Stimulated activated effector memory CD8-positive, alpha-beta T cell treated with anti-CD3 and anti-CD28 coated beads, Interleukin-12 subunit alpha, Interleukin-12 subunit beta, amount 100 ng/mL, for 72 hours (primary cell): Measurements from ENCODE around the gene PLCXD3.

Source experiments
- ATAC-seq: fragments of 150-1000 bp; cut with Tn5 transposase; 2 replicates; pipeline ENCODE4 v1.10.0; 2021
- DNase-seq, 2 donors: peaks; one replicate each; pipeline ENCODE4 v3.0.0; 2021 to 2022; ENCODE audit warnings: low spot score in 2 of 2
- H3K27ac Mint-ChIP-seq: one replicate; pipeline ENCODE4 v1.8.0; 2022; ENCODE audit warnings: mild to moderate bottlenecking, mixed read lengths
- H3K36me3 Mint-ChIP-seq: one replicate; pipeline ENCODE4 v1.8.0; 2022; ENCODE audit warnings: mild to moderate bottlenecking, mixed read lengths
- H3K4me1 Mint-ChIP-seq: one replicate; pipeline ENCODE4 v1.8.0; 2022; ENCODE audit warnings: mixed read lengths
- H3K4me3 Mint-ChIP-seq: one replicate; pipeline ENCODE4 v1.8.0; 2022; ENCODE audit warnings: mild to moderate bottlenecking, mixed read lengths
- H3K9me3 Mint-ChIP-seq: one replicate; pipeline ENCODE4 v1.8.0; 2022; ENCODE audit warnings: mixed read lengths

Gene PLCXD3

DNA sequence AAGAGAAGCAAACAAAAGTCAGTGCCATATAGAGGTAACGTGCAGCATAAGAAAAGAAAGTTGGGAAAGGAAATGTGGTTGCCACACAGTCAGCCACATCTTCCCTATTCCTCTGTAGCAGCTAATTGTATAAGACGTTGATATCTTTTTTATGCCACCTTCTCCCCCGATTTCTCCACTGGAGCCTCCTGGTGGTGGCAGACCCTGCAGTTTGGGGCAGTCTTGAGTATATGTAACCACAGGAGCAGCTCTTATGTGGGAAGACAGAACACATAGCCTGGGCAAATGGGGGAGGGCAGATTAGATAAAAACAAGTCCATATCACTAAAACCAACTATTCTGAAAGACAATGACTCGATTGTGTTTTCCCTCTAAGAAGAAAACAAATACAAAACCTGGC is 99.7 kb downstream of the PLCXD3 start:
- Mint-ChIP-seq H3K4me3 (no peak overlapping the region), H3K4me1 (no peaks in the 10 kb centered on the region), H3K9me3 (peaks cover 5% of the 10 kb centered on the region), H3K27ac (no peak overlapping the region), H3K36me3 (no peaks in the 10 kb centered on the region)
- DNase-seq (no peak), ATAC-seq (no peak)

DNA sequence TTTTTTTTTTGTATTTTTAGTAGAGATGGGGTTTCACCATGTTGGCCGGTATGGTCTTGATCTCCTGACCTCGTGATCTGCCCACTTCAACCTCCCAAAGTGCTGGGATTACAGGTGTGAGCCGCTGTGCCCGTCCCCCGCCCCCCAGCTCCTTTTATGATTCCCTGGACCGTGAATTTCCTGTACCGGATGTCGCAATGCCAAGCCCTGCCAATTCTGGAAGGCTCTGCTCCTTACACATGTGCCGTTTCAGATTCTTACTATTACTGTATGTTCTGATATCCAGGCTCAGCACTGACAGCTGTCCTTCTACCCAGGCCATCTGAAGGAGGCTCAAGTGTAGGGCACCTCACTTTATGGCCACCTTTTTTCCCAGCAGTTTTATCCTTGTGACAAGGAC is 100.1 kb downstream of the PLCXD3 start:
- no peak overlapping the region for H3K4me3 Mint-ChIP-seq
- H3K4me1 Mint-ChIP-seq, result no peaks in the 10 kb centered on the region
- no peak for ATAC-seq
- DNase-seq, result no peak
- H3K9me3 Mint-ChIP-seq, result peaks cover 5% of the 10 kb centered on the region
- no peaks in the 10 kb centered on the region for H3K36me3 Mint-ChIP-seq
- no peak overlapping the region for H3K27ac Mint-ChIP-seq

DNA sequence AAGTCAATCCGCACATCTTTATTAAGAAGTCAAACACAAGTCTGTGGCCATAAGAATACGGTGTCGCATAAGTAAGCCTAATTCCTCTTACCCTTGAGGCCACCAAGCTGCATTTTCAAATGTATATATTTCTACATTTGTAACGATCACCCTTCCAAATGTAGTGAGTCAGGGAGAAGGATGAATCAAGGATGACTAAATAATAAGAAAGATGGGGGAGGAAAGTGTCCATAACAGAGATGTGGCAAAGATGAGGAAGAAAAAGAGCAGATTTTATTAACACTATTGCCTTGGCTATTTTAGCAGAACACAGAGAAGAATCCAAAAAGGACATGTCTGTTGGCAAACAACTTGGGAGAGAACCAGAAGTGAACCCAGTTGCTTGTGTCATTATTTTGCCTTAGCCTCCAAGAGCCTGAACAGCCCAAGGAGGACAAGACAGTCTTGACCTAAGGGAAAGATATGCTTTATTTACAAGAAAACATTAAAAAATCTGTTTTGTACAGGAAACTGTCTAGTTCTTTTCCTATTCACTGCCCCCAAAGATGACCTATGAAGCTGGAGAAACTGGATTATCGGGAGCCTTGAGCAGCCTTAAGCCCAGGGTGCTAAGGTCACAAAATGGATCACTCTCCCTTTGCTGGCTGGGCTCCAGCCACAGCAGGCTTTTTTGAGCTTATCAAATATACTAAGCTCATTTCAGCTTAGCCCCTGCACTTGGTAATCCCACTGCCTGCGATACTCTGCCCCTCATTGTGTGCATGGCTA is 101.5 kb downstream of the PLCXD3 start:
- H3K4me3 Mint-ChIP-seq, result no peak overlapping the region
- ATAC-seq (no peak), DNase-seq (no peak)
- no peaks in the 10 kb centered on the region for H3K36me3 Mint-ChIP-seq
- peaks cover 5% of the 10 kb centered on the region for H3K9me3 Mint-ChIP-seq
- H3K4me1 Mint-ChIP-seq, result no peaks in the 10 kb centered on the region
- H3K27ac Mint-ChIP-seq, result no peak overlapping the region

DNA sequence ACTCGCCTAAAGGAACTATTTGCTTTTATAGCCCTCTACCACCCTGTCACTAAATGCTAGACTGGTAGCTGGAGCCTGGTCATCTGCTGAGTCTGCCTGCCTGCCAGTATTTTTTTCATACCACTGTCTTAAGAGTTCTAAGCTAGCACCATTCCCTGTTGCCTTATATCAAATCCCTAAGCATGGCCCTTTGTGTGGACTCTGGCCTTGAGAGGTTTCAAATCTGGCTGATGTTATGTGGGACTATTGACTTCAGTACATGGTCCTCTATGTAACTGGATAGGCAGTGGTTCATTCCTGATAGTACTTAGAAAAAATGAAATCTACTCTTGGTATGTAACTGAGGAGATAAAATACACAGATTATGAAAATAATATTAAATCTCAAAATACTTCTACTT is 103.5 kb downstream of the PLCXD3 start:
- Mint-ChIP-seq H3K4me3 (no peak overlapping the region), H3K9me3 (peaks cover 5% of the 10 kb centered on the region), H3K36me3 (no peaks in the 10 kb centered on the region), H3K27ac (no peak overlapping the region), H3K4me1 (no peaks in the 10 kb centered on the region)
- ATAC-seq (no peak), DNase-seq (no peak)

DNA sequence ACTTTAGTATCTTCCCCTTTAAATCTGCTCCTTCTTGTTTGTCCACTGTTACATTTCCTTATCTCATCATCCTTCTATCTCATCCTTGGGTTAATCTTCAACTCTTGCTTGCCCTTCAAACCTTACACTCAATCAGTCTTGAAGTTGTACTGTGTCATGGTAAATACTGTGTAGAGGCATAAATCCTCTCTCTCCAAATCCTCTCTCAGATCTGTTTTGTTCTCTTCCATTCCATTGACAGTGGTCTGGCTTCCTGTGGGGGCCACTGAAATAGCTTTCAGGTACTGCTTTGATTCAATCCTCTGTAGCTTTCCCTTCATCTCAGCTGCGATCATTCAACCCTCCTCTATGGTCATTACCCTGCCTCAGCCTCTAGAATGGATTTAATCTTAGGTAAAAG is 104.0 kb downstream of the PLCXD3 start:
- ATAC-seq (no peak), DNase-seq (no peak)
- Mint-ChIP-seq H3K9me3 (peaks cover 5% of the 10 kb centered on the region), H3K4me3 (no peak overlapping the region), H3K36me3 (no peaks in the 10 kb centered on the region), H3K27ac (no peak overlapping the region), H3K4me1 (no peaks in the 10 kb centered on the region)

DNA sequence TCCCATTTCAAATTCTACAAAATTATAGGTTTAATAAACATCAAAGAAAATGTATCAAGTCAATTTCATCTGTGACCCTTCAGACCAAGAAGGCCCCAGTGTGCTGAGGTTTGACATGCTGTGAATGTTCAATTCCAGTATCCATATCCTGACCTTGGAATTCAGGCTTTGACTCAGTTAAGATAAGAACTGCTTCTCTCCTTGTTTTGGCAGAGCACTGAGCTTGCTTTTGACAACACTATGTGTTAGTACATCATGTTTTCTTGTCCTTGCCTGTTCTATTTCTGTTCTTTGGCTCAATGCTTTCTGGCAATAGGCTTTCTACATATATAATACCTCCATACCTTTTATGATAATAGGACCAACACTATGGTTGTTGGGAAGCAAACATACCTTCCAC is 105.6 kb downstream of the PLCXD3 start:
- no peak for ATAC-seq
- DNase-seq, result no peak
- no peak overlapping the region for H3K4me3 Mint-ChIP-seq
- H3K9me3 Mint-ChIP-seq, result peaks cover 3% of the 10 kb centered on the region
- no peaks in the 10 kb centered on the region for H3K4me1 Mint-ChIP-seq
- H3K36me3 Mint-ChIP-seq, result no peaks in the 10 kb centered on the region
- H3K27ac Mint-ChIP-seq, result no peak overlapping the region

DNA sequence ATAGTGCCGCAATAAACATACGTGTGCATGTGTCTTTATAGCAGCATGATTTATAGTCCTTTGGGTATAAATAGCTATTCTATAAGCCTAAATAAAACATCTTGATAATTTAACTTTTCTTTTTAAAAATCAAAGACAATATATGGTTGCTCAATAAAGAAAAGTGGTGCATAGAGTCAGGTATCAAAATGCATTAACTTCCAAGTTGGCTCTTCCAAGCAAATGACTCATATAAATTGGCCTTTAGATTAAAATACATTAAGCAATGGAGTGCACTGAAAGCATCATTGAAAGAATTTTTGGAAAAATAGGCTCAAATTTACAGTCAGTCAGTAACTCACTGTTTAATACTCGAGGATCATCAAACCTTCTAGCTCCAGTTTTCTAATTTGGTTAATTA is 106.6 kb downstream of the PLCXD3 start:
- Mint-ChIP-seq H3K27ac (no peak overlapping the region), H3K4me1 (no peaks in the 10 kb centered on the region), H3K9me3 (peaks cover 3% of the 10 kb centered on the region), H3K4me3 (no peak overlapping the region), H3K36me3 (no peaks in the 10 kb centered on the region)
- ATAC-seq, result no peak
- DNase-seq, result no peak

DNA sequence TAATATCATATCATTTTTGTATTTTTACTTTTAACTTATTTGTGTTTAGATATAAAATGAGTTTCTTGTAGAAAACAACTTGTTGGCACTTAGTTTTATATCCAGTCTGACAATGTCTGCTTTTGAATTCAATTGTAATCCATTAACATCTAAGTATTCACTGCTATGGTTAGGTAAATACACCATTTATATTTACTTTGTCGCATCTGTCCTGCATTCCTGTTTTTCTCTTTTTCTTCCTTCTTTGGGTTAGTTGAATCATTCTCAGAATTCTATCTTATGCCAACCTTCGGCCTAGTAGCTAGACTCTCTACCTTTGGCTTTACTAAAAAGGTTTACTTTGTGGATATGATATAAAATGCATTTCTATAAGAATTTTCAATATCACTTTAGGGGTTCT is 107.6 kb downstream of the PLCXD3 start:
- H3K4me3 Mint-ChIP-seq, result no peak overlapping the region

DNA sequence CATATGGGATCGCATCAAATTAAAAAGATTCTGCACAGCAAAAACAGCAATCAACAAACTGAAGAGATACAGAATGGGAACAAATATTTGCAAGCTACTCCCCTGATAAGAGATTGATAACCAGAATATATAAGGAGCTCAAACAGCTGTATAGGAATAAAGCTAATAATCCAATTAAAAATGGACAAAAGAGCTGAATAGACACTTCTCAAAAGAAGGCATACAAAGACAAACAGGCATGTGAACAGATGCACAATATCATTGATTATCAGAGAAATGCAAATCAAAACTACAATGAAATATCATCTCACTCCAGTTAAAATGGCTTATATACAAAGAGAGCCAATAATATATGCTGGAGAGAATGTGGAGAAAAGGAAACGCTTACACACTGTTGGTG is 110.6 kb downstream of the PLCXD3 start:
- DNase-seq, result no peak
- H3K36me3 Mint-ChIP-seq, result no peaks in the 10 kb centered on the region
- ATAC-seq, result no peak
- peaks cover 3% of the 10 kb centered on the region for H3K9me3 Mint-ChIP-seq
- H3K4me3 Mint-ChIP-seq, result no peak overlapping the region
- H3K4me1 Mint-ChIP-seq, result no peaks in the 10 kb centered on the region
- H3K27ac Mint-ChIP-seq, result no peak overlapping the region

More for the DNA sequence above, 107.6 kb downstream of the PLCXD3 start:
- H3K4me1 Mint-ChIP-seq, result no peaks in the 10 kb centered on the region
- ATAC-seq, result no peak
- no peak for DNase-seq
- no peak overlapping the region for H3K27ac Mint-ChIP-seq
- peaks cover 5% of the 10 kb centered on the region for H3K9me3 Mint-ChIP-seq
- H3K36me3 Mint-ChIP-seq, result no peaks in the 10 kb centered on the region

DNA sequence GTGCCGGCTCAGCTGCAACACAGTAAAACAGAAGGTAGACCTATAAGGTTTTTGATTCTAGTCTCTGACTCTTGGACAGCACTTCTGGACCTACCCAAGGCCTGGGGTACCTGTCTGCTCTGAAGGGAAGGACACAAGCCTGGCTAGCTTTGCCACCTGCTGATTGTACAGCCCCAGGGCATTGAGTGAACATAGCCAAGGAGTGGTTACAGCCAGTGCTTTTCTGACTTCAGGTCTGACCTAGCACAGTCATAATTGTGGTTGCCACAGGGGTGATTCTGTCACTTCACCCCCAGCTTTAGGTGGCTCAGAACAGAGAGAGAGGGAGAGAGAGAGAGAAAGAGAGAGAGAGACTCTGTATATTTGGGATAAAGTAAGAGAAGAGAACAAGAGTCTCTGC is 118.4 kb downstream of the PLCXD3 start:
- no peak for DNase-seq
- Mint-ChIP-seq H3K9me3 (peaks cover 13% of the 10 kb centered on the region), H3K27ac (no peak overlapping the region), H3K4me3 (no peak overlapping the region), H3K36me3 (no peaks in the 10 kb centered on the region), H3K4me1 (no peaks in the 10 kb centered on the region)
- no peak for ATAC-seq

DNA sequence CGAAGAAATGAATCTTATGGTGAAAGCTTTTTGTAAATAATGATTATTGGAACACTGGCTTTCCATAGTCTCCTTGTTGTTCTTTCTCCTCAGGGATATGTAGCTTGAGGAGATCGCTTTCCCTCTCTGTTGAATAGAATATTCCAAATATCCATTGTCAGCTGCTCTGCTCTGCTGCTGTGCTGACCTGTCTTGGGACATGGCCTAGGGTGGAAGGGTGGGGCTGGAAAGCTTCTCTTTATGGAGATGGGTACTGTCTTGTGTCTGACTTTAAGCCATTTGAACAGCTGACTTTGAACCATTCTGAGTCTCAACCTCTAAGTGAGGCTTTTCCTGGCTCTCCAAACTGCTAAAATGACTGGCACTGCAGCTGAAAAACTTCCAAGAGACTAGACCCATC is 135.8 kb downstream of the PLCXD3 start:
- Mint-ChIP-seq H3K27ac (no peak overlapping the region), H3K4me3 (no peak overlapping the region), H3K4me1 (no peaks in the 10 kb centered on the region), H3K36me3 (no peaks in the 10 kb centered on the region), H3K9me3 (peaks cover 11% of the 10 kb centered on the region)
- no peak for ATAC-seq
- DNase-seq, result no peak

DNA sequence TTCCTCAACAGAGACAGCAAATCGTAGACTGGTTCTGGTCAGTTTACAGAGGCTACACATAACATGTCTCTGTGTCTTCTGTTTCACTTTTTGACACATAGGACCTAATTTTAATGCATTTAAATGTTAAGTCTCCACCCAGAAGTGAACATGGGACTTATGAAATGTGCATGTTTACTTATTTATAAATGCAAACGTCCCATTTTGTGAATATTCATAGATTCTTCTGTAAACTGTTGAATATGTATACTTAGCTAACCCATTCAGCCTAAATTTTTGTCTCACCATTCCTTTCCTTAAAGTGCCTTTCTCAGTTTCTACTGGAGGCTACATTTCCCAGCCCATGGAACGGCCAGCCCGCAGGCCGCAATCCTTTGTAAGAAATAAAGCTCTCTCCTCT is 137.2 kb downstream of the PLCXD3 start:
- ATAC-seq (no peak), DNase-seq (no peak)
- Mint-ChIP-seq H3K36me3 (no peaks in the 10 kb centered on the region), H3K4me1 (no peaks in the 10 kb centered on the region), H3K9me3 (peaks cover 11% of the 10 kb centered on the region), H3K4me3 (no peak overlapping the region), H3K27ac (no peak overlapping the region)

DNA sequence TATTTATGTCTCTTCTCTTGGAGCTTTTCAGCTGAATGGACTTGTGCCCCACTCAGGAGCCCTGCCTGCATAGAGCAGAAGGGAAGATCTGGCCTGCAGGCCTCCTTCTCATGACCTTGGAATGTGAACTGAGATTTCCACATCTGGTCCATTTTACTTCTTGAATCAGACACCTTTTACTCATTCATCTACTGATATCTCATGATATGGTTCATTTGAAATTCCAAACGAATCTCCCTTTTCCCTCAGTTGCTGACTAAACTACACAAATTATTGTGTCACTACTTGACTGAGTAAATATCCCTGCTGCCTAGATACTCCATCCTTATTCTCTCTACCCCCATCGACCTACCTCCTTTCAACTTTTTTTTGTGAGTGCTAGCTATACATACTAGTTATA is 138.7 kb downstream of the PLCXD3 start:
- Mint-ChIP-seq H3K4me3 (no peak overlapping the region), H3K27ac (no peak overlapping the region), H3K9me3 (peaks cover 10% of the 10 kb centered on the region), H3K4me1 (no peaks in the 10 kb centered on the region), H3K36me3 (no peaks in the 10 kb centered on the region)
- ATAC-seq, result no peak
- no peak for DNase-seq

DNA sequence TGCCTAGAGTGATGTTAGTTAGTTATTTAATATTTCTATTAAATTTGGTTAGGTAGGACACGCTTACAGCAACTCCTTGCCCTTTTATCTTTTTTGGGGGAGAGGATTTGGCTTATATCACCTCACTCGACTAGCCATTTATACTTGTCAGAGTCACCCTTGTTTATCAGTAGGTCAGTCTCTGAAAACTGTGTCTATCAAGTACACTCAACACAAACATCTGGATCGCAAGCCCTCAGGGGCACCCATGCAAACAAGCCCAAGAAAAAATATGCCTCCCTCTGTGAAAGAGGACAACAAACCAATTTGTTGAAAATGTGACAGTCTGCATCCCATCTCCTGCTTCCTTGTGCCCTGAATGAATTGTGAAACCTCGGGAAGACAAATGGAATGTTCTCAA is 139.9 kb downstream of the PLCXD3 start:
- Mint-ChIP-seq H3K36me3 (no peaks in the 10 kb centered on the region), H3K27ac (no peak overlapping the region), H3K9me3 (peaks cover 5% of the 10 kb centered on the region), H3K4me1 (no peaks in the 10 kb centered on the region), H3K4me3 (no peak overlapping the region)
- ATAC-seq (no peak), DNase-seq (no peak)

DNA sequence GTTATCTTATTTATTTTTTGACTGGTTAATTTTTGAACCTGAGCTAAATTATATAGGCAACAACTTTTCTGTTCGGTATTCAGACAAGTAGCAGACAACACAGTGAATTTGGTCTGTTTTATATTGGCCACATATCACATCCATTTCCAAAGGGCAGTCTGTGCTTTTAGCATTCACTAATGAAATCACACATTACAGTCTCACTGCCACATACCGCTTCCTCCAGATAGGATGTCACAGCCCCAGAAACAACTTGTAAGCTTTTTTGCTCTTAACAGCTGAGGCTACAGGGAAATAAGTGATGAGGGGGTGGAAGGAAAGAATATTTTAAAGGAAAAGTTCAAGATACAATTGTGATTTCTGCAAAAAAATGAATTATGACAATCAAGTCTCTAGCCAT is 140.6 kb downstream of the PLCXD3 start:
- peaks cover 5% of the 10 kb centered on the region for H3K9me3 Mint-ChIP-seq
- no peaks in the 10 kb centered on the region for H3K4me1 Mint-ChIP-seq
- DNase-seq (no peak), ATAC-seq (no peak)
- no peaks in the 10 kb centered on the region for H3K36me3 Mint-ChIP-seq
- H3K4me3 Mint-ChIP-seq, result no peak overlapping the region
- H3K27ac Mint-ChIP-seq, result no peak overlapping the region

DNA sequence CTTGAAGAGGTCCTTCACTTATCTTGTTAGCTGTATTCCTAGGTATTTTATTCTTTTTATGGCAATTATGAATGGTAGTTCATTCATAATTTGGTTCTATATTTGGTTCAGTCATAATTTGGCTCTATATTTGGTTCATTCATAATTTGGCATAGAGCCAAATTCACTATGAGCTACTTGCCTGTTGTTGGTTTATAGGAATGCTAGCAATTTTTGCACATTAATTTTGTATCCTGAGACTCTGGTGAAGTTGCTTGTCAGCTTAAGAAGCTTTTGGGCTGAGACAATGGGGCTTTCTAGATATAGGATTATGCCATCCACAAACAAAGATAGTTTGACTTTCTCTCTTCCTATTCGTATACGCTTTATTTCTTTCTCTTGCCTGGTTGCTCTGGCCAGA is 142.2 kb downstream of the PLCXD3 start:
- peaks cover 2% of the 10 kb centered on the region for H3K9me3 Mint-ChIP-seq

DNA sequence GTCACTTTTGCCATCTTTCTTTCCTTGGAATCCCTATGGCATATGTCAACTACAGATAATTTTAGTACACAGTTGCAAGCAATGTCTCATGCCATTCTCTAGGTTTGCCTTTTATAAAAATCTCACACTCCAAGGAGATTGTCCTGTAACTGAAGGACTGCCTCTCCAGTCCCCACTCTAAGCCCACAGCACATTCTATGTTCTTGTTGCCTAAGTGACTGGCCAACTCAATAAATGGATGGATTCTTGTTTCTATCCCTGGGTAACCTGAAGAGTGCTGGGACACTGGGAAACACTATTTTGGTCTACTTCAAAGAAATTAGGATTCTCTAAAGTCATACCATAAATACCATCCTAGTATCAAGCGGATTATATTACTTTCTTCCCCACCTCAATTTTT is 145.0 kb downstream of the PLCXD3 start:
- no peak overlapping the region for H3K27ac Mint-ChIP-seq
- H3K36me3 Mint-ChIP-seq, result no peaks in the 10 kb centered on the region
- ATAC-seq, result no peak
- DNase-seq, result no peak
- no peak overlapping the region for H3K4me3 Mint-ChIP-seq
- H3K9me3 Mint-ChIP-seq, result peaks cover 2% of the 10 kb centered on the region
- no peaks in the 10 kb centered on the region for H3K4me1 Mint-ChIP-seq

More for the DNA sequence above, 142.2 kb downstream of the PLCXD3 start:
- ATAC-seq, result no peak
- Mint-ChIP-seq H3K27ac (no peak overlapping the region), H3K4me1 (no peaks in the 10 kb centered on the region), H3K36me3 (no peaks in the 10 kb centered on the region), H3K4me3 (no peak overlapping the region)
- no peak for DNase-seq
